Fibroblast of skin of scalp (primary cell): ENCODE measurements around the gene ADGRF1.
A peak's percentile ranks its signal among the peaks of the same experiment; 100 is the strongest.
"Not testable (repeated sequence)": the region's sequence is repeated elsewhere in the genome, so short reads cannot be mapped to it uniquely, and the experiment has no call there.

Experiments used
- DNase-seq: peaks from one replicate; pipeline ENCODE4 v3.0.0-alpha.2; 2013

ADGRF1 gene

GRCh38 chr6:47061309-47062300 lies 19.5 kb upstream of the ADGRF1 start:
- DNase-seq = no peak

GRCh38 chr6:47059216-47059885 lies 17.2 kb upstream of the ADGRF1 start:
- no peak for DNase-seq

GRCh38 chr6:47057830-47058540 lies 15.9 kb upstream of the ADGRF1 start:
- no peak for DNase-seq

- DNase-seq = no peak
Observed at GRCh38 chr6:47056832-47057231, 14.7 kb upstream of the ADGRF1 start.

- DNase-seq = not testable (repeated sequence)
Observed at GRCh38 chr6:47054302-47054701, 12.2 kb upstream of the ADGRF1 start.

- no peak for DNase-seq
Observed at GRCh38 chr6:47048638-47049037, 6.5 kb upstream of the ADGRF1 start.

- peak; percentile 69 for DNase-seq
Observed at GRCh38 chr6:47047479-47048407, 5.6 kb upstream of the ADGRF1 start.

GRCh38 chr6:47047097-47047478 lies 5.0 kb upstream of the ADGRF1 start:
- no peak for DNase-seq

GRCh38 chr6:47044397-47044796 lies 2.3 kb upstream of the ADGRF1 start:
- no peak for DNase-seq

GRCh38 chr6:47043286-47043685 lies 1.2 kb upstream of the ADGRF1 start:
- DNase-seq = no peak

GRCh38 chr6:47041741-47042140 lies 391 bp downstream of the ADGRF1 start:
- no peak for DNase-seq

- DNase-seq = peak; percentile 87
Observed at GRCh38 chr6:47034926-47035325, 7.2 kb downstream of the ADGRF1 start.

GRCh38 chr6:47034421-47034820 lies 7.7 kb downstream of the ADGRF1 start:
- no peak for DNase-seq

- no peak for DNase-seq
Observed at GRCh38 chr6:47032974-47033765, 9.0 kb downstream of the ADGRF1 start.

GRCh38 chr6:47031656-47032055 lies 10.5 kb downstream of the ADGRF1 start:
- DNase-seq = no peak

GRCh38 chr6:47029865-47030561 lies 12.1 kb downstream of the ADGRF1 start:
- DNase-seq = no peak

- DNase-seq = no peak
Observed at GRCh38 chr6:47028835-47029360, 13.2 kb downstream of the ADGRF1 start.

- DNase-seq = no peak
Observed at GRCh38 chr6:47027315-47027714, 14.8 kb downstream of the ADGRF1 start.

GRCh38 chr6:47026679-47027078 lies 15.5 kb downstream of the ADGRF1 start:
- no peak for DNase-seq

- DNase-seq = no peak
Observed at GRCh38 chr6:47023573-47023972, 18.6 kb downstream of the ADGRF1 start.
